Pancreas (tissue), 10 donors: Measurements from ENCODE around the gene CCR2. TPM values are rescaled to one million over a fixed set of nuclear protein-coding genes. Genes with fewer than 3 reads are reported as not detected.

Experiments used
- ATAC-seq, 4 donors: fragments of 200-7000 bp; cut with Tn5 transposase; one replicate each; pipeline versions ENCODE4 v1.8.0 to v1.9.1; 2020; ENCODE audit warnings: mild to moderate bottlenecking in 4 of 4, moderate library complexity in 4 of 4
- DNase-seq, 6 donors: peaks; one replicate each; pipeline ENCODE4 v3.0.0-alpha.2; 2020
- FAIRE-seq: peaks from 2 replicates; lab custom pipeline; 2012; peaks lifted over from hg19 to GRCh38; lab: Jason Lieb, UNC
- H3K27ac ChIP-seq, 4 donors: fragments of 200-600 bp; sonication (generic); 1 replicate in 3 of 4; 2 replicates in 1 of 4; pipeline versions ENCODE4 v1.5.0 to v1.8.0; 2020
- H3K27me3 ChIP-seq, 4 donors: fragments of 200-600 bp; one replicate each; pipeline ENCODE4 v1.8.0; 2021
- H3K36me3 ChIP-seq, 3 donors: fragments of 200-600 bp; sonication (generic) in 1 of 3; one replicate each; pipeline versions ENCODE4 v1.5.0 to v1.8.0; 2020 to 2021
- H3K4me1 ChIP-seq, 3 donors: fragments of 200-600 bp; one replicate each; pipeline ENCODE4 v1.8.0; 2021
- H3K4me3 ChIP-seq, 4 donors: fragments of 200-600 bp; sonication (generic) in 2 of 4; one replicate each; pipeline versions ENCODE4 v1.5.0 to v1.8.0; 2020 to 2021
- H3K9me3 ChIP-seq, 4 donors: fragments of 200-600 bp; one replicate each; pipeline ENCODE4 v1.8.0; 2021
- CTCF ChIP-seq, 4 donors: fragments of 200-600 bp; sonication (generic) in 3 of 4; IDR thresholded peaks; one replicate each; pipeline versions ENCODE4 v1.5.0 to v1.8.0; 2021; ENCODE audit warnings: antibody characterized with exemption in 4 of 4
- WGBS, 2 donors: extraction: QIAGEN DNeasy Blood & Tissue Kit; methylation state at CpG; one replicate each; pipeline ENCODE4 v1.1.7; 2013; 5-methylcytosine and 5-hydroxymethylcytosine counted together
- intact Hi-C, 3 donors: fragments of 100-400 bp; cut with DNase I; formaldehyde crosslinking; loops; one replicate each; pipeline versions ENCODE4 v1.11.1 to v1.14.2; 2022
- polyA plus RNA-seq, 2 donors: library from polyadenylated mRNA; stranded (reverse); fragments of 200-250 nt; gene quantifications; one replicate each; pipeline ENCODE4 v1.2.3, GENCODE V29; 2013
- total RNA-seq, 6 donors: library from RNA; stranded (reverse); fragmentation: NEBNext Ultra II Directional in 4 of 6; extraction: Animal tissue kit (Norgen Biotek cat#: 25700) in 4 of 6; gene quantifications; one replicate each; pipeline versions ENCODE4 v1.2.1 to v1.2.4, GENCODE V29; 2021 to 2023
- donor health status: healthy with polysubstance abuse.
- donor health status: DM: no; HTN: no; CAD: no; lungs with moderate emphysema.
- donor health status: DM: no; HTN: no; CAD: no.
- donor health status: control.
- donor health status: control.
- donor health status: Bipolar disorder and iron deficiency.
- donor health status: DM: yes; HTN: yes; CAD: no.
- donor health status: DM: no; HTN: no; CAD: no.
- donor health status: DM: no; HTN: no; CAD: no.
- donor health status: DM: yes; HTN: yes; CAD: no.

CCR2 gene
- total and polyA plus RNA-seq, 8 donors = 0.14 to 3.5 (median 0.26) TPM

- no peak for ATAC-seq
- peaks cover 0 to 6% (median 0%) of the 10 kb centered on the region in 4 donors for H3K27me3 ChIP-seq
- DNase-seq = no peak
- no peaks in the 10 kb centered on the region for H3K36me3 ChIP-seq
- FAIRE-seq = no peak
- no peaks in the 10 kb centered on the region for H3K4me1 ChIP-seq
- H3K4me3 ChIP-seq = no peak overlapping the region
- TF ChIP-seq CTCF (IDR thresholded peaks at IDR 0.05) = no peak
- intact Hi-C loops = no loop called here
- 22 to 62% methylated on average over 1 of the region's 1 CpG for WGBS, 2 donors
- no peak overlapping the region for H3K27ac ChIP-seq
- H3K9me3 ChIP-seq = no peaks in the 10 kb centered on the region
These were observed 567 bp downstream of the CCR2 start for GRCh38 chr3:46354478-46354877.

DNA sequence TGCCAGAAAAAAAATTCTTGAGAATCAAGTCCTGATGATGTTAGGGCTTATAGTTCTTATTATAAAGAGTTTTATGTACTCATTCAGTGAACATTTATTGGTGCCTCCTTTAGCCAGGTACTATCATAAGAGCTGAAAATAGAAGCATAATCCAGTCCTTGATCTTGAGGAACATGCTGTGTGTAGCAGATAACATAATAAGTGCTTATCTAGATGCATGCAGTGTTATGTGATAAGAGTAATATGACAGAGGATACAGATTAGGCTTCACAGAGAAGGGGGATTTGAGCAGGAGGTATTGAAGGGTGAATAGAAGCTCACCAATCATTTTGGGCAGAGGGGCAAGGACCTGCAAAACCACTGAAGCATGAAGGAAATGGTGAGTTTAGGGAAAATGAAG is 1.1 kb downstream of the CCR2 start:
- intact Hi-C loops = no loop called here
- DNase-seq (no peak), FAIRE-seq (no peak), ATAC-seq (no peak)
- Histone ChIP-seq H3K4me3 (no peak overlapping the region), H3K27ac (no peak overlapping the region), H3K4me1 (no peaks in the 10 kb centered on the region), H3K9me3 (no peaks in the 10 kb centered on the region), H3K36me3 (no peaks in the 10 kb centered on the region), H3K27me3 (peaks cover 0 to 2% (median 0%) of the 10 kb centered on the region in 4 donors)
- no peak for TF ChIP-seq CTCF (IDR thresholded peaks at IDR 0.05)

- Histone ChIP-seq H3K36me3 (no peaks in the 10 kb centered on the region), H3K4me3 (no peak overlapping the region), H3K27me3 (no peaks in the 10 kb centered on the region), H3K4me1 (no peaks in the 10 kb centered on the region), H3K9me3 (no peaks in the 10 kb centered on the region), H3K27ac (no peak overlapping the region)
- DNase-seq = no peak
- intact Hi-C loops = no loop called here
- WGBS, 2 donors = 46 to 54% methylated on average over 3 of the region's 3 CpGs
- FAIRE-seq = no peak
- TF ChIP-seq CTCF (IDR thresholded peaks at IDR 0.05) = no peak
- ATAC-seq = no peak
These were observed 2.4 kb downstream of the CCR2 start for GRCh38 chr3:46356276-46356675.

GRCh38 chr3:46356909-46357308 is 3.0 kb downstream of the CCR2 start:
- no peak for TF ChIP-seq CTCF (IDR thresholded peaks at IDR 0.05)
- H3K9me3 ChIP-seq = no peaks in the 10 kb centered on the region
- no peak for ATAC-seq
- no peak for DNase-seq
- no peak overlapping the region for H3K27ac ChIP-seq
- H3K36me3 ChIP-seq = no peaks in the 10 kb centered on the region
- intact Hi-C loops = no loop called here
- FAIRE-seq = no peak
- H3K27me3 ChIP-seq = no peaks in the 10 kb centered on the region
- H3K4me3 ChIP-seq = no peak overlapping the region
- WGBS, 2 donors = 33% methylated on average over 4 of the region's 4 CpGs
- no peaks in the 10 kb centered on the region for H3K4me1 ChIP-seq

GRCh38 chr3:46358466-46358865 is 4.6 kb downstream of the CCR2 start:
- intact Hi-C loops = no loop called here
- no peaks in the 10 kb centered on the region for H3K27me3 ChIP-seq
- TF ChIP-seq CTCF (IDR thresholded peaks at IDR 0.05) = no peak
- no peaks in the 10 kb centered on the region for H3K4me1 ChIP-seq
- no peaks in the 10 kb centered on the region for H3K9me3 ChIP-seq
- H3K27ac ChIP-seq = no peak overlapping the region
- no peaks in the 10 kb centered on the region for H3K36me3 ChIP-seq
- ATAC-seq = no peak
- WGBS, 2 donors = 70 to 81% methylated on average over 6 of the region's 6 CpGs
- DNase-seq = no peak
- no peak overlapping the region for H3K4me3 ChIP-seq
- no peak for FAIRE-seq
